Stimulated activated CD8-positive, alpha-beta memory T cell treated with anti-CD3 and anti-CD28 coated beads, Interleukin-4, amount 100 ng/mL, for 1 hour (primary cell): Measurements from ENCODE around the gene TMEM52B.
"Not testable (repeated sequence)": the region's sequence is repeated elsewhere in the genome, so short reads cannot be mapped to it uniquely, and the experiment has no call there.

Experiments used
- DNase-seq, 2 donors: peaks; one replicate each; pipeline ENCODE4 v3.0.0-alpha.2; 2020; ENCODE audit warnings: low read depth in 2 of 2, low spot score in 1 of 2

Gene TMEM52B

DNA sequence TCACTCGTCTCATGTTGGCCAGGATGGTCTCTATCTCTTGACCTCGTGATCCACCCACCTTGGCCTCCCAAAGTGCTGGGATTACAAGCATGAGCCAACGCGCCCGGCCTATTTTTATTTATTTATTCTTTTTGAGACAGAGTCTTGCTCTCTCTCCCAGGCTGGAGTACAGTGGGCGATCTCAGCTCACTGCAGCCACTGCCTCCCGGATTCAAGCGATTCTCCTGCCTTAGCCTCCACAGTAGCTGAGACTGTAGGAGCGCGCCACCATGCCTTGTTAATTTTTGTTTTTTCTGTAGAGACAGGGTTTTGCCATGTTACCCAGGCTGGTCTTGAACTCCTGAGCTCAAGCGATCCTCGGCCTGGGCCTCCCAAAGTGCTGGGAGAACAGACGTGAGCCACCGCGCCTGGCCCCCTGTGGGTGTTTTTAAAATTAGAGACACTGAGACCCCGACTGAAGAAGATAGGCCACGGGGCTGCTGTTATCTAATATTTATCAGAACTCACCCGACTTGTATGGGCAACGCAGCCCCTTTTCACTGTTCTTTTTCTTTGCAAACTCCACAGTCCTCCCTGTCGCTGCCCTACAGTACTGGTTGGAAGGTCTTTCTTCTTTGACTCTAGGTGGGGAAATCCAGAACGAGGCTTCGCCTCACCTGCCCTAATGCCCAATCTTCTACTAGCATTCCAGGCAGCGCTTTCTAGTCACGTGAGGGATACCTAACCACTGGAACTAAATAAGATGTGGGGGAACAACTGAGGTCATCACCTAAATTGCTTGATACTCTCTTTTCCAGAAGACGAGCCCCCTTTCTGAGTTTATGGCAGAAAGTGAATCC is 32.5 kb downstream of the TMEM52B start:
- no peak for DNase-seq

DNA sequence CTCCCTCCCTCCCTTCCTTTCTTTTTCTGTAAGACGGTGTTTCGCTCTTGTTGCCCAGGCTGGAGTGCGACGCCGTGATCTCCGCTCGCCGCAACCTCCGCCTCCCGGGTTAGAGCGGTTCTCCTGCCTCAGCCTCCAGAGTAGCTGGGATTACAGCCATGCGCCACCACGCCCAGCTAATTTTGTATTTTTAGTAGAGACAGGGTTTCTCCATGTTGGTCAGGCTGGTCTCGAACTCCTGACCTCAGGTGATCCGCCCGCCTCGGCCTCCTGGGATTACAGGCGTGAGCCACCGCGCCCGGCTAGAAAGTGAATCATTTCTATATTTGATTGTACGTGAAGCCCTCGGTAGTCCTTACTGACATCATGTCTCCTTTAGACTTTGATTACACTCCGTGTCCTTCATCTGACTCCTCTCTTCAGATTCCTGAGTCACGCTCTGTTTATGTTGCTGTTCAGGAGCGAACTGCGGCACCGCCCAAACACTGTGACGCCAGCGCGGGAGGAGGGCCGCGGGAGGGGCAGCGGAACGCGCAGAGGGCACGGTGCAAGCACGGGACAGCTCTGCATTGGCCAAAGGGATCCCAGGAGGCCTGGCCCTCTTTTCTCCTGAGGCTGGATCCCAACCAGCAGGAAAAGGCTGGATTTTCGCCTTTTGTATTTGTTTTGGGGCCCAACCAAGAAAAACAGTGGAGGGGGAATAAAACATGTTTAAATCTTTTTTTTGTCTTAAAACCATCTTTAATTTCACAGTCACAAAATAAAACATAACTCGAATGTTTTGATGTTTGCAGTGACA is 33.3 kb downstream of the TMEM52B start:
- DNase-seq = peak; percentile 66 to 77

DNA sequence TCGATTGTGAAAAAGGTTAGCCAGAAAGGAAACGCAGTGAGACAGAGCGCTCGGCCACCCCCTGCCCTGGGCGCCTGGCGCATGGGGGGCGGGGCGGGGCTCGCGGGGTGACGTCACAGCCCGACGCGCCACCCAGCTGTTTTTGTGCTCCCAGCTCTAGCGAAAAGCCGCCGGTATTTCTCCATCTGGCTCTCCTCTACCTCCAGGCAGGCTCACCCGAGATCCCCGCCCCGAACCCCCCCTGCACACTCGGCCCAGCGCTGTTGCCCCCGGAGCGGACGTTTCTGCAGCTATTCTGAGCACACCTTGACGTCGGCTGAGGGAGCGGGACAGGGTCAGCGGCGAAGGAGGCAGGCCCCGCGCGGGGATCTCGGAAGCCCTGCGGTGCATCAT is 33.9 kb downstream of the TMEM52B start, which contains the start of gene GABARAPL1:
TSS of gene GABARAPL1 (plus strand) at position 139 of the 393 bp plus-strand sequence. CDS start at position 392, 253 bp downstream.
- DNase-seq = peak; percentile 63 to 66

DNA sequence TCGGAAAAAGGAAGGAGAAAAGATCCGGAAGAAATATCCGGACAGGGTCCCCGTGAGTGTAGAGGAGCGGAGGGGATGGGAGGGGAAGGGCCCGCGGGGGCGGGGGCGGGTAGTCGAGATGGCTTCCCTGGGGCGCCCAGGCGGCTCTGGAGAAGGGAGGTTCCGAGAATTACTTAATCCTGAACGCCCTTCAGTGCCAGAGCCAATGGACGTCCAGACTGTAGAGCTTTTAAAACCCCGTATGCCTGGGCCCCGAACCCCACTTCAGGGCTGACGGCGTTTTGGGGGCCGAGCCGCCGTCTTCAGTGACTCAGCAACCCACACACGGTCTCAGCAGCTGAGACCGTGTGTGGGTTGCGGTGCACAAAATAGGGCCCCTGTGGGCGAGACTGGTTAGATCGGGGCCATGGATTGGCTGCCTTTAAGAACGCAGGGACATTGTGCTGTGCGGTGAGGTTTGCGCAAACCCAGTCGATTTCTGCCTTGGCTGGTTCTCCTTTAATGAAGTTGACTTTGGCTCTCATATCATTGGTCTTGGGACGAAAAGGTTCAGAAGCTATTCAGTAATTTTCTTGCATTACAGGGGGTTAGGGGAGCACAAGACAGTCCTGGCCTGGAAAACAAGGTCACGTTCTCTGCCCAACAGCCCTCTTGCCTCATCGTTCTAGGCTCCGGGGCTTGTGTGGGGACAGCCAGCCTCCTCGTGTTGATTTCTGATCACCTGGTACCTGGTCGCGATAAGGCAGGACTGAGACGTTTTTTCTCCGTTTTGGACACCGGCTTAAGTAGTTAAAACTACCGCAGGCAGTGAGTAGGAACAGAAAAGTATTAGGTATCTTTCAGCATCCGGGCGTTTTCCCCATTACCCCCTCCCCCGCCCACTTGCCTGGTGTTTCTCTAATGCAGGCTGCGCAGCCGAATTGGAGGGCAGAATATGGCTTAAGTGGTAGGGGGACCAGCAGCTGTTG is 34.6 kb downstream of the TMEM52B start:
- peak; percentile 51 to 53 for DNase-seq

DNA sequence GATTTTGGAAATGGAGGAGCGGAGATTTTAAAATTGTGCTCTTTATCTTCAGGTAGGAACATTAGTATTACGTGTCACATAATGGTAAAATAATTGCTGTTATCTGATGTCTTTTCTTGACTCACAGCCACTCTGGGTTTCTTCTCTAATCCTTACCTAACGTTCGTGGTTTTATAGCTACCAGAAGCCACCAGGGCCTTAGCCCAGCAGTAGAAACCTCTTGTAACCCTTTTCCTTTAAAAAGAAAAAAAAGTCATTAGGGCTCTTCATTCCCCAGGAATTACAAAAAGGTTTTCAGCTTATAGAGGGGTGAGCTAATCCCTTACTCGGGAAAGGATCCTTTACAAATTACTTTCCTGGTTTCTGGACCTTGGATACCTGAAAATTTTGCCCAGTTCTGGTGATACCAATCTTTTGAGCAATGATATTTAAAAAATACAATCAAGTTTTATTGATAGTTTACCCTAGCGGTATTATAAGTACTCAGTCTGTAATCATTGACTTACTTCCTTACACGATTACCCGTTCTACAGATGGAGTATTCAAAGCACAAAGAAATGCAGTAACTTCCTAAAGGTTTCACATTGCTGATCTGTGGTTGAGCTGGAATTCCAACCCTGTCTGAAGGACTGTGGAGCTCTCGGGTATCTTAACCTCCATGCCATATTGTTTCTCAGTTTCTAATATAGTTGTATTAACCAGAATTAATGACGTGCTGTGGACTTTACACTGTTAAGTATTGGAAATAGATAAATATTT is 35.5 kb downstream of the TMEM52B start:
- DNase-seq = no peak

DNA sequence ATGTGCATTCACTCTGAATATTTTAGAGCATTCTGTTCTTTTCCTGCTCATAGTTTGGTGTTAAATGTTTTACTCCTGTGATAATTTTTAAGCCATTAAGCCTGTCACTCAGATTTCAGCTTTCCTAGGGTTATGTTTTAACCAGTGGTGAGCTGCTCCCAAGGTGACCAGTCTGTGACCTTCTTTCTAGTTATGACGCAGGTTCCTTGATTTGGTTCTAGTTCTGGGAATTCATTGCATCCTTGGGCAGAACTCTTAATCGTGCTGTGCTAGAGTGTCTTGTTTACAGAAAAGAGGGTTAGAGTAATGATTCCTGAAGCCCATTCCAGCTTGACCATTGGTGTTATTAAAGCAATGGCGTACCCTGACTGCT is 36.0 kb downstream of the TMEM52B start:
- DNase-seq = no peak

DNA sequence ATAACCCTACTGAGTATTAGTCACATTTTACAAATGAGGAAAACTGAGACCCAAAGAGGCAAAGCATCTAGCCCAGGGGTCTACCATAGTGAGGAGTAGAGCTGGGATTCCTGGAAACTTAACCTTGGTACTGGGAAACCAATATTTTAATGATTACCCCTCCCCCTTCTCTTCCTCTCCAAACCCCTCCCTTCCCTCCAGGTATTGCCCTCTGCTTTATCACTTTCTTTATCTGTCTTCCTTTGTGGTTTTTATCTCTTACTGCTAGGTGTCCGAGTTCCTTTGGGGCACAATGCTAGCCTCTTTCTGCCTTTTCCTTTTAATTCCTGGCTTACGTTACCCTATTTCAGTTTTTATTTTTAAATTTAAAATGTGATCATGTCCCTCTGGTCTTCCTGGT is 36.6 kb downstream of the TMEM52B start:
- no peak for DNase-seq

DNA sequence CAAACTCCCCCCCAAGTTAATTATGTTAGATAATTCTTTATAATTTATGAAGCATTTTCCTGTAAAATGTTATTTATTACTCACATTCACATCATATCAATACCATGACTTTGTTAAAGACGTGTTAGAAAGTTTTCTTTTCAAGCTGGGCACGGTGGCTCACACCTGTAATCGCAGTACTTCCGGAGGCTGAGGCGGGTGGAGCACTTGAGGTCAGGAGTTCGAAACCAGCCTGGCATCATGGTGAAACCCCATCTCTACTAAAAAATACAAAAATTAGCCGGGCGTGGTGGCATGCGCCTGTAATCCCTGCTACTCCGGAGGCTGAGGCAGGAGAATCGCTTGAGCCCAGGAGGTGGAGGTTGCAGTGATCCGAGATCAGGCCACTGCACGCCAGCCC is 37.1 kb downstream of the TMEM52B start:
- not testable (repeated sequence) for DNase-seq

DNA sequence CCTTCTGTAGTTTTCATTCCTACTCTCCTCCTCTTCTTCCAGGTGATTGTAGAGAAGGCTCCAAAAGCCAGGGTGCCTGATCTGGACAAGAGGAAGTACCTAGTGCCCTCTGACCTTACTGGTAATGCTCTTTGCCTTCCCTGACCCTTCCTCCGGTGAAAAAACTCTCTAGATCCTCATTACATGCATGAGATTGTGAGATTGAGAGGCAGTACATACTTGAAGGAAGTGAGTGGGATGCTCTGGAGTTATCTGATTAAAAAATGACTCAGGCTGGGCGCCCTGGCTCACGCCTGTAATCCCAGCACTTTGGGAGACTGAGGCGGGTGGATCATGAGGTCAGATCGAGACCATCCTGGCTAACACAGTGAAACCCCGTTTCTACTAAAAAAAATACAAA is 39.2 kb downstream of the TMEM52B start:
- no peak for DNase-seq

DNA sequence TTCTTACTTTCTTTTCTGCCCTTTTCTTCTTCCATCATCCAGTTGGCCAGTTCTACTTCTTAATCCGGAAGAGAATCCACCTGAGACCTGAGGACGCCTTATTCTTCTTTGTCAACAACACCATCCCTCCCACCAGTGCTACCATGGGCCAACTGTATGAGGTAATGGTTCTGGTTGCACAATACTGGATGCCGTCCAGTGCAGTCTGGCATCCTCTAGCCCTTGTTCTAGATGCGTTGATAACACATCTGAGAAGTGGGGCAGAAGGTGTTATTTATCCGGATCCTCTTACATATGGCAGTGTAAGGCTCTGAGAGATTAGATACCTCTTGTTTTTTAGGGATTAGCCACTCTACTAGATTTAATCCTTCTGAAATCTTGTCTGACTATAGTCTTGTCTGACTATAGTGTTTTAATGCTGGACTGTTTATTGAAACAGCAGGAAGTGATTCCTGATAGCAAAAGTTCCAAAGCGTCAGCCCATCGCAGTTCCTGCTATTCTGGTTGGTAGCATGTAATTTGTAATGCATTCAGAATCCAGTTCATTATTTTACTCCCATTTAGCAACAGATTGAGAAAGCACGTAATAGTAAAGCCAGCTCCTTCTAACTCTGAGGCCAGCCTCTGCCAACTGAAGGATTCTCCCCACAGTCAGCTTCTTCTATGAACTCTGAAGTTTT is 41.7 kb downstream of the TMEM52B start:
- DNase-seq = no peak

DNA sequence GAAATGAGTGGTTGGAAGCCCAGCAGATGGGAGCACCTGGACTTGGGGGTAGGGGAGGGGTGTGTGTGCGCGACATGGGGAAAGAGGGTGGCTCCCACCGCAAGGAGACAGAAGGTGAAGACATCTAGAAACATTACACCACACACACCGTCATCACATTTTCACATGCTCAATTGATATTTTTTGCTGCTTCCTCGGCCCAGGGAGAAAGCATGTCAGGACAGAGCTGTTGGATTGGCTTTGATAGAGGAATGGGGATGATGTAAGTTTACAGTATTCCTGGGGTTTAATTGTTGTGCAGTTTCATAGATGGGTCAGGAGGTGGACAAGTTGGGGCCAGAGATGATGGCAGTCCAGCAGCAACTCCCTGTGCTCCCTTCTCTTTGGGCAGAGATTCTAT is 43.0 kb downstream of the TMEM52B start:
- DNase-seq = no peak

DNA sequence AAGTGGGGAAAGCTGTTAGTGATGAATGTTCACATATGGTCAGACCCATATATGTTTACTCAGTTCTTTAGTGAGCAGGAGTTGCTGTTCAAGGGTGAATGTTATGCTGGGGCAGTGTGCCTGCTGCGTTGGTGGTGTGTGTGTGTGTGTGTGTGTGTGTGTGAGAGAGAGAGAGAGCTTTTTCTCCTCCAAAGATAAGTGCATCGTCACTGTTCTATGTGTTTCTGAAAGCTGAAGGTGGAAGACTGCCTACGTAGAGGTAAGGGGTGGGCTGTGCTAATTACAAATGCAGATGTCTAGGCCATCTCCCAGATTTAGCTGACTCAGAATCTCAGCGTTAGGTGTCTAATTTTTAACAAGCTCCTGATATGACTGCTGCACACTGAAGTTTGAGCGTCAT is 44.4 kb downstream of the TMEM52B start:
- no peak for DNase-seq

DNA sequence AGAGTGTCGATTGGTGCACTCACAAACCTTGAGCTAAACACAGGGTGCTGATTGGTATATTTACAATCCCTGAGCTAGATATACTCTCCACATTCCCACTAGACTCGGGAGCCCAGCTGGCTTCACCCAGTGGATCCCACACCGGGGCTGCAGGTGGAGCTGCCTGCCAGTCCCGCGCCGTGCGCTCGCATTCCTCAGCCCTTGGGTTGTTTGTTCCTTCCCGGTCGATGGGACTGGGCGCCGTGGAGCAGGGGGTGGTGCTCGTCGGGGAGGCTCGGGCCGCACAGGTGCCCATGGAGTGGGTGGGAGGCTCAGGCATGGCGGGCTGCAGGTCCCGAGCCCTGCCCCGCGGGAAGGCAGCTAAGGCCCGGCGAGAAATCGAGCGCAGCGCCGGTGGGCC is 46.6 kb downstream of the TMEM52B start:
- DNase-seq = not testable (repeated sequence)

DNA sequence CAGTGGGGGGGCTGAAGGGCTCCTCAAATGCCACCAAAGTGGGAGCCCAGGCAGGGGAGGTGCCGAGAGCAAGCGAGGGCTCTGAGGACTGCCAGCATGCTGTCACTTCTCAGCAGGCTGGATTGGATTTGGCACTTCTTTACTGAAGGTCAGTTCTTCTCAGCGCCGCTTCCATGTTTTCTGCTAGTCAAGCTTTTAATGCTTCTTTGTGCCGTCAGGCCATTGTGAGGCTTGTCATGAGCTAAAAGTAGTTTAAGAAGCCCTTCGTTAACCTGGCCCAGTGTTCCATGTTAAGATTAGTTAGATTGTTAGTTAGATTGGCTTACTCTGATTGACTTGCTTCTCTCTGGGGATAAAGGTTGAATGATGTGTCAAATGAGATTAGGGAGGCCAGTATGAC is 47.3 kb downstream of the TMEM52B start:
- no peak for DNase-seq

DNA sequence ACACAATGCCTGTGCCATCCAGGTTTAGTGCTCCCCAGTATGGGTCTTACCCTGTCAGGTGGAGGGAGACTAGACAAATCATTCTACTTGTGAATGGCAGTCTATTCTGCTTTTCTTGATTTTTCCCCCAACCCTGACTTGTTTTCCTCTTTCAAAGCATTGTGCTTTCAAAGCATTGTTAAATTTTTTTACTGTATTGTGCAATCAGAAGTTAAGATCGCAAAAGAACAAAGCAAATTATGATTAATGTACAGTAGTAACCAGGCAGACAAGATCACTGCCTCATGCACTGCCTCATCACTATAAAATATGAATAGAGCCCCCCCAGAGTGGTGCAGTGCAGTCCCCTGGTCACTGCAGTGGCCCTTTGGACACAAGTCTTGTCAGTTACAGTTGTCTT is 47.9 kb downstream of the TMEM52B start:
- DNase-seq = no peak

DNA sequence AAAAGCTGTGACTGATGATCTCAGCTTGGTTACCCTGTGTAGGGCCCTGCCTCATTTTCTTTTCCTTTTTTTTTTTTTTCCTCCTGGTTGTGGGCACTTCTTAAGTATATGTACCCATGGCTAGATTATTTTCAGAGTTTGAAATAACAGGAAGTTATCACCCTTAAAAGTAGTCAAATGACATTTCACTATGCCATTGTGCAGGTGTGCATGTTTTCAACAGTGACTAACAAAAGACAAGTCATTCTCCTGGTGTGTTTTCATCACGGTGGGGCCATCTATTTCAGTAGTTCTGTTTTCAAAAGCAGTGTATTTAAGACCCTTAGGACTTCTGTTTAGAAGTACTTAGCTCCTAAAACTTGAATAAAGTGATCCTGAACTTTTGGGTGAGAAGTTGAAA is 48.8 kb downstream of the TMEM52B start:
- DNase-seq = no peak

DNA sequence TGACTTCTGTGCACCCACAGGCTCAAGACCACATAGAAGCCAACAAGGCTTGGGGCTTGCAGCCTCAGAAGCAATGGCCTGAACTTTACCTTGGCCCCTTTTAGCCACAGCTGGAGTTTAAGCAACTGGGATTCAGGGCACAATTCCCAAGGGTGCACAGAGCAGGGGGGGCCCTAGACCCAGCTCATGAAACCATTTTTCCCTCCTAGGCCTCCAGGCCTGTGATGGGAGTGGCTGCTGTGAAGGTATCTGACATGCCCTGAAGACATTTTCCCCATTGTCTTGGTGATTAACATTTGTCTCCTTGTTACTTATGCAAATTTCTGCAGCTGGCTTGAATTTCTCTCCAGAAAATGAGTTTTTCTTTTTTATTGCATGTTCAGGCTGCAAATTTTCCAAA is 55.7 kb downstream of the TMEM52B start:
- DNase-seq = no peak

DNA sequence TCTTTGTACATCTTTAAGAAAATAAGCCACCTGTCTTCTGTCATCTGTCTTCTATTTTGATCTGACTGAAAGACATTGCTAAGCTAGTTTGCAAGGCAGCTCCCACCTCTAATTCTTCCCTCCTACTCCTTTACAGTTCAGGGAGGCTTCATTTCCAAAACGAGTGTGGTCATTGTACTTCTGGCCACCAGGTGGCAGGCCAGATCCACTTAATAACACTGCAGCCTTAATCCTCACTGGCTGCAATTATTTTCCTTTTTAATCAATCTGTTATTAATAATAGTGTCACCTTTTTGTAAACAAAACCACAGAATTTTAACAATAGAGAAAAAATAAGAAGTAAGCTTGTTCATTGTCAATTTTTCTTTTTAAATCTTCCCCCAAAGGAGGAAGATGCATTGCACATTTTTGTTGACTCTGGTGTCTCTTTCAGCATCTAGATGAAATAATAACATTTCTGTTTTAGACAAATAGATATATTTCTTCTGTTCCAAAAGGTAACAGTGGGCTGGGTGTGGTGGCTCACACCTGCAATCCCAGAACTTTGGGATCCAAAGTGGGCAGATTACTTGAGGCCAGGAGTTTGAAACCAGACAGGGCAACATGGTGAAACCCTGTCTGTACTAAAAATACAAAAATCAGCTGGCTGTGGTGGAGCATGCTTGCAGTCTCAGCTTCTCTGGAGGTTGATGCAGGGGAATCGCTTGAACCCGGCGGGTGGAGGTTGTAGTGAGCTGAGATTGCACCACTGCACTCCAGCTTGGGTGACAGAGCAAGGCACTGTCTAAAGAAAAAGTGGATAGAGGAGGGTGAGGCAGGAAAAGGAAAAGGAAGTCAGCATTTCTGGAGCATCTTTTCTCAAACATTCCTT is 57.2 kb downstream of the TMEM52B start:
- peak in 1 of 2 donors; percentile 22 for DNase-seq

DNA sequence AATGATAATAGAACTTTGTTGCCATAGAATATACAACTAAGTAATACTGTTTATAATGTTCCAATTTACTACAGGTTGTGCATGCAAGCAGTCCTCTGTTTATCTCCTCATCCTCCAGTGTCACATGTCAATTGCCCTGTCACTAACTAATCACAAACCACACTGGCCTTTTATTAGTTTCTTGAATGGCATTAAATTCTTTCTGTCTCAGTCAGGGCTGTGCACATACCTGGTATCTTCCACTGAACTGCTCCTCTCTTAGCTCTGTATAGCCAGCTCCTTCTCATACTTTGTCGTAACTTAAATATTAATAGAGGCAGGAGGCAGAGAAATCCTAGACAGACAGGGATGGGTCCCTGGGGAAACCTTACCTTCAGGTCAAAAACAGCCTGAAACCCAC is 57.9 kb downstream of the TMEM52B start:
- DNase-seq = no peak
